ENCODE results near the gene FAM107B. TPM values are rescaled to one million over a fixed set of nuclear protein-coding genes. Genes with fewer than 3 reads are reported as not detected.
"Not testable (repeated sequence)": the region's sequence is repeated elsewhere in the genome, so short reads cannot be mapped to it uniquely, and the experiment has no call there.

Gene FAM107B
- total and polyA plus RNA-seq, 12 donors: 2.6 to 18.5 (median 6.2) TPM

- 61 to 66% methylated on average over 7 of the region's 7 CpGs for WGBS, 2 donors
- Histone ChIP-seq H3K36me3 (no peaks in the 10 kb centered on the region), H3K27me3 (no peaks in the 10 kb centered on the region), H3K27ac (peak overlapping the region in 2 of 10 donors; percentile 27 to 52), H3K4me1 (peaks cover 0 to 15% (median 3%) of the 10 kb centered on the region in 9 donors), H3K4me3 (no peak overlapping the region), H3K9me3 (no peaks in the 10 kb centered on the region)
- DNase-seq (no peak), ATAC-seq (no peak)
- intact Hi-C loops (cut with DNase I): no loop called here
- TF ChIP-seq CTCF (IDR thresholded peaks at IDR 0.05): no peak
These were observed 139.5 kb downstream of the FAM107B start for GRCh38 chr10:14635043-14635710.

- DNase-seq; intact Hi-C loops (cut with DNase I); H3K27me3 ChIP-seq; H3K4me3 ChIP-seq; H3K9me3 ChIP-seq; H3K36me3 ChIP-seq: not testable (repeated sequence)
- H3K27ac ChIP-seq: peak overlapping the region in 1 of 10 donors; percentile 52
- ATAC-seq: peak in 2 of 8 donors; percentile 39 to 47
- peaks cover 0 to 16% (median 3%) of the 10 kb centered on the region in 9 donors for H3K4me1 ChIP-seq
- 78 to 79% methylated on average over 5 of the region's 5 CpGs for WGBS, 2 donors
These were observed 140.1 kb downstream of the FAM107B start for GRCh38 chr10:14634572-14634971.

GRCh38 chr10:14625765-14626525 lies 148.8 kb downstream of the FAM107B start:
- peaks cover 0 to 16% (median 0%) of the 10 kb centered on the region in 9 donors for H3K4me1 ChIP-seq
- TF ChIP-seq CTCF (IDR thresholded peaks at IDR 0.05): no peak
- H3K9me3 ChIP-seq: no peaks in the 10 kb centered on the region
- no peaks in the 10 kb centered on the region for H3K36me3 ChIP-seq
- H3K4me3 ChIP-seq: no peak overlapping the region
- ATAC-seq: no peak
- DNase-seq: no peak
- H3K27me3 ChIP-seq: no peaks in the 10 kb centered on the region
- 71% methylated on average over 10 of the region's 10 CpGs for WGBS, 2 donors
- intact Hi-C loops (cut with DNase I): no loop called here
- no peak overlapping the region for H3K27ac ChIP-seq

GRCh38 chr10:14625192-14625631 lies 149.5 kb downstream of the FAM107B start:
- Histone ChIP-seq H3K27me3 (no peaks in the 10 kb centered on the region), H3K36me3 (no peaks in the 10 kb centered on the region), H3K4me1 (peaks cover 0 to 17% (median 0%) of the 10 kb centered on the region in 9 donors), H3K27ac (no peak overlapping the region), H3K4me3 (no peak overlapping the region), H3K9me3 (no peaks in the 10 kb centered on the region)
- 67 to 84% methylated on average over 6 to 7 of the region's 7 CpGs for WGBS, 2 donors
- DNase-seq: no peak
- no peak for TF ChIP-seq CTCF (IDR thresholded peaks at IDR 0.05)
- peak in 1 of 8 donors; percentile 44 for ATAC-seq
- intact Hi-C loops (cut with DNase I): no loop called here
